HuH-7 (cell line): ENCODE results near the gene ATP5F1D.

Experiments used
- DNase-seq: peaks from one replicate; pipeline ENCODE4 v3.0.0; 2011; ENCODE audit warnings: low spot score

Gene ATP5F1D

DNA sequence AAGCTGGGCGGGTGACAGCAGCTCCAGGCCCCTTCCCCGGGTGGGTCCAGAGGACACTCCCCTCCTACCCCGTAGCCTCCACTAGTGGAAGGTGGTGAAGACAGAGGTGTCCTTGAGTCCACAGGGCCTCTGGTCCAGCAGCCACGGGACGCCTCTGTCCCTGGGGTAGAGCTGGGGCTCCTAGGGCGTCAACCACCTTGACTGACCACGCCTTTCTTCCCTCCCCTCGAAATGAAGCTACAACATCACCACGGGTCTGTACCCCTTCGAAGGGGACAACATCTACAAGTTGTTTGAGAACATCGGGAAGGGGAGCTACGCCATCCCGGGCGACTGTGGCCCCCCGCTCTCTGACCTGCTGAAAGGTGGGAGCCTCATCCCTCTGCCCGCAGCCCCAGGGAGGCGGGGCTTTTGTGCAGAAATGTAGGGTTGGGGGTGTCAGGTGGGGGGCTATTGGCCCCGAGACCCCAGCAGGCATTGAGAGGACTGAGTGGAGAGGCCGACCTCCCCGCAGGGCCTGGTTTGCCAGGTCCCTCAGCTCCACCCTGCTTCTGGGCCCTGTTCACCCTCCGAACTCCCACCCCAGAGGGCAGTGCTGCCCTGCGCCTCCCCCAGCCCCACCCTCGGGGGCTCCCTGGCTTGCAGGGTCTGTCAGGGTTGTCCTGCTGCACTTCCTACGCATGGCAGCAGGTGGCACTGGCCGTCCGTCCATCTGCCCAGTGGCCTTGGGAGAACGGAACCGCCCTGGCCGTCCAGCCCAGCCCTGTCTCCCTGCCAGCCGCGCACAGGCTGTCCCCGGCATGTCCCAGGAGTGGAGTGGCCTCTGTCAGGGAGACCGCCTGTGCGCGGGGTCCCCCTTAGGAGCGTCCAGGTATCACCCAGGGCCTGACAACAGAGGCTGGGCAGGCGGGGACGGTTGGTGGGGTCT, 20.3 kb upstream of the ATP5F1D start:
- DNase-seq: no peak

DNA sequence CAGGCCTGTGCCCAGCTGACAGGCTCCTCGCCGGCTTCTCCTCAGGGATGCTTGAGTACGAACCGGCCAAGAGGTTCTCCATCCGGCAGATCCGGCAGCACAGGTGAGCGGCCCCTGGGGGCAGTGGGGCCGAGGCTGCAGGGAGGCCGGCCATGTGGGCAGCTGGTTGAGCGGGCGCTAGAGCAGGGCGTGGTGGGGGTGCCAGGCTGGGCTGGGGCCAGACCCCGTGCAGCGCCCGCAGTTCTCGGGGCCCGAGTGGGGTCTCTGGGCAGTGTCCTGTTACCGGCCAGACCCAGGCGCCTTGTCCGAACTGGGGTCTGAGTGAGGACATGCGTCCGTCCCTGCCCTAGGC, 19.7 kb upstream of the ATP5F1D start:
- no peak for DNase-seq

DNA sequence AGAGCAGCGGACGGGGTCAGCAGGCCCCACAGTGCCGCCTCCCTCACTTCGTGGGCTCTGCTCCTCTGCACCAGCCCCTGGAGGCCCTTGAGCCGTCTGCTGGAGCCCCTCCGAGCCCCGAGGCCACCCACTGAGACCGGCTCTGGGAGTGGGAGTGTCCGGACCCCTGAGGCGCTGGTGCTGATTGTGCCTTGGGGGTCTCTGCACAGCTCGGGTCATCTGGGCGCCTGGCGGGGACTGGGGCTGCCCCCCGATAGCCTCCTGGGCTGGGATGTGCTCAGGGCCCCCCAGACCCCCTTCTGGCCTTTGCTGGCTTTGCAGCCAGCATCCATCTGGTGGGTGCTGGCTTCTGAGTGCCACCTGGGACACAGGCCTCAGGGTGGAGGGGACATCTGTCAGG, 19.2 kb upstream of the ATP5F1D start:
- no peak for DNase-seq

DNA sequence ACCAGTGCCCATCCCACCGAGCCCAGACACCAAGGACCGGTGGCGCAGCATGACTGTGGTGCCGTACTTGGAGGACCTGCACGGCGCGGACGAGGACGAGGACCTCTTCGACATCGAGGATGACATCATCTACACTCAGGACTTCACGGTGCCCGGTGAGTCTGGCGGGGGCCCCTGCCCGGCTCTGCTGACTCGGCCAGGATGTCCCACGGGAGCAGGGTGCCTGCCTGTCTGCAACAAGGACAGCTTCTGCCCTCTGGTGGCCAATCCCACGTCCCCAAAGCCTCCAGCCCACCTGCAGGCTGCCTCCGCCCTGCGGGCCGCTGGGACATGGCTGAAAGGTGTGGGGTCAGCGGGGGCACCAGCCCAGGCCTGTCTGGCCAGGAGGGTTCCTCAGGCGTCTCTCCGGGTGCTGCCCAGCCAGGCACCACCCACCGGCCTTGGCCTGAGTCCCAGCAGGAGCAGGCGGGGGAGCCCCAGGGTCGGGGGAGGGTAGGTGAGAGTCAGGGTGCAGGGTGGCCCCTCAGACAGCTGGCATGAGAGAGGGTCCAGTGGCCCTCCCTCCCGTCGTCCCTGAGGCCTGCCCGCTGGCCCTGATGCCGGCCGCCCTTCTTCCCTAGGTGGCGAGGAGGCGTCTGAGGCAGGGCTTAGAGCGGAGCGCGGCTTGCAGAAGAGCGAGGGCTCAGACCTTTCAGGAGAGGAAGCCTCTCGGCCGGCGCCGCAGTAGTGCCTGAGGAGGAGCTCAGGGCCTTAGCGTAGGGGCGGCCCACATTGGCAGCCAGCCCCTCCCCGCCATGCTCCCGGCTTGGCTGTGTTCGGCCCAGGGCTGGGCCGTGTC, 18.3 kb upstream of the ATP5F1D start:
- no peak for DNase-seq

DNA sequence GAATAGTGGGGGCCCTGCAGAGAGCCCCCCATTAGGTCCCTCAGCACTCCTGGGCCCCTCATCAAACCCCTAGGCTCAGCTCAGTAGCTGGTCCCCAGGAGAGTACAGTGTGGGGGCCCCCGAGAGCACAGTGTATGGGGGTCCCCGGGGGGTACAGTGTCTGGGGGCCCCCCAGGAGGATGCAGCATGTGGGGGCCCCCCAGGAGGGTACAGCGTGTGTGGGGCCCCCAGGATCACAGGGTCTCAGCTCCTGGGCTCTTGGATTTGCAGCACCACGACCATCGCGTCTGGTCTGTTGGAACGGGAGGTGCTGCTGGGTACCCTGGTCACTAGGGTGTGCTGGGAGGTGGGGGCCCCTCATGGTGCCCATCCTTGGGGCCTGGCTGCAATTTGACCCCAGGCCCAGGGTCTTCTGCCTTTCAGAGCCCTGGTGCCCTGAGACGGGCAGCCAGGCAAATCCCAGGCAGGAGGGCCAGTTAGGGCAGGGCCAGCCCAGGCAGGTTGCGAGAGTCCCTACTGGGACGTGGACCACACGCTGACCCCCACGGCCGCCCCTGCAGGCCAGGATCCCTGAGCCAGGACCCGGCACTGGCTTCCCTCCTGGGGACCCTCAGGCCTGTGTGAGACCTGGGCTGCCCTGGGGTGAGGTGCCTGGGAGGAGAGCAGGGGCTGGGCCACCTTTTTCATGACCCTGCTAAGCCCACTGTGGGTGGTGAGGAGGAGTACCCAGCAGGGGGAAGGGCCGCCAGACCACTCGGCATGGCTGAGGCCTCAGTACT, 17.3 kb upstream of the ATP5F1D start:
- no peak for DNase-seq

DNA sequence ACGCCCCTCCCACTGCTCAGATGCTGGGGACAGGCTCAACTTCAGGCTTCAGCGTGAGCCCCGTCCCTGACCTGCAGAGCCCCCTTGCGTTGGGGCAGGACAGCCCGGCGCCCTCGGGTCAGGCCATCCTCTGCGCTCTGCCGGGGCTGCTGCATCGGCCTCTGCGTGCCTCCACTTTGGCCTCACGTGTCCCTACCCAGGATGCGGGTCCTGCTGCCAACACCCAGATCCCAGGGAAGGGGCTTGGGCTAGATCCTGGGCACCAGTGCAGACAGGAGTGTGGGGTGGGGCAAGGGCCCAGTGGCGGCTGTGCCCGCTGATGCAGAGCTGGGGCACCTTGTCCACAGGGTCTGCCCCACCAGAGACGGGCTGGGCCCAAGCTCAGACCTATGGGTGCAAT, 16.7 kb upstream of the ATP5F1D start:
- DNase-seq: no peak

DNA sequence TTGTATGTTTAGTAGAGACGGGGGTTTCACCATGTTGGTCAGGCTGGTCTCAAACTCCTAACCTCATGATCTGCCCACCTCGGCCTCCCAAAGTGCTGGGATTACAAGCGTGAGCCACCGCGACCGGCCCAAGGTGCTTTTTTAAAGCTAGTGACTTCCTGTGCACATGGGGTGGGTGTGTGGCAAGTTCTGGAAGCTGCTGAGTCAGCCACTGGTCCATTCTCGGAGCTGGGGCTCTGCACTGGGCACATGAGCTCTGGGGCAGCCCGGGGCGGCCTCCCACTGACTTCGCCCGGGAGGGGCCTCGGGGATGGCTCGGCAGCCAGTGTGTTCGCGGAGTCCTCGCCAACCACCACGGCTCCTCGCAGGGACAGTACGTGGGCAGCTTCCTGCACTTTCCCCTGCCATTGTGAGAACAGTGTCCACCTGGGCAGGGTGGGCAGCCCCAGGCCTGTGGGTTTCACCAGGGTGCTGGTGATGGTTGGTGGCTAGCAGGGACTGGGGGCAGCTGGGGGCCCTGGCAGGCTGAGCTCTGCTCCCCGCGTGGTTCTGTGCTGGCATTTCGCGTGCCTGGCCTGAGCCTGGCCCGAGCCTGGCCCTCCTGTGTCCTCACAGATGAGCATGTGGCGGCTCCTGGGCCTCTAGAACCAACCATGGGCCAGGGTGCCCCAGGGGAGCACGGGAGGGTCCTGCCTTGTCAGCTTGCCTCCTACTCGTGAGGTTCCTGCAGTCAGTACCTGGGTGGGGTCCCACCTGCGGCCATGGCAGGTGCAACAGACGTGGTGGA, 15.9 kb upstream of the ATP5F1D start:
- DNase-seq: no peak

DNA sequence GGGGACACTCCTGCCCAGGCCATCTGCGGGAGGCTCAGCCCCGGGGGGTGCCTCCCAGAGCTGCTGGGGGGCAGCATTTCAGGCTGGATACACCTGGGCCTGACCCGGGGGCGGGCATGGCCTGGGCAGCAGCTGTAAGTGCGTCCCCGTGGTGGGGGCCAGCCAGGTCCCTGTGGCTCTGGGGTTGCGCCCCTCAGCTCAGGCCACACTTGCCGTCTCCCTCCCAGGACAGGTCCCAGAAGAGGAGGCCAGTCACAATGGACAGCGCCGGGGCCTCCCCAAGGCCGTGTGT, 15.4 kb upstream of the ATP5F1D start:
- DNase-seq: no peak

DNA sequence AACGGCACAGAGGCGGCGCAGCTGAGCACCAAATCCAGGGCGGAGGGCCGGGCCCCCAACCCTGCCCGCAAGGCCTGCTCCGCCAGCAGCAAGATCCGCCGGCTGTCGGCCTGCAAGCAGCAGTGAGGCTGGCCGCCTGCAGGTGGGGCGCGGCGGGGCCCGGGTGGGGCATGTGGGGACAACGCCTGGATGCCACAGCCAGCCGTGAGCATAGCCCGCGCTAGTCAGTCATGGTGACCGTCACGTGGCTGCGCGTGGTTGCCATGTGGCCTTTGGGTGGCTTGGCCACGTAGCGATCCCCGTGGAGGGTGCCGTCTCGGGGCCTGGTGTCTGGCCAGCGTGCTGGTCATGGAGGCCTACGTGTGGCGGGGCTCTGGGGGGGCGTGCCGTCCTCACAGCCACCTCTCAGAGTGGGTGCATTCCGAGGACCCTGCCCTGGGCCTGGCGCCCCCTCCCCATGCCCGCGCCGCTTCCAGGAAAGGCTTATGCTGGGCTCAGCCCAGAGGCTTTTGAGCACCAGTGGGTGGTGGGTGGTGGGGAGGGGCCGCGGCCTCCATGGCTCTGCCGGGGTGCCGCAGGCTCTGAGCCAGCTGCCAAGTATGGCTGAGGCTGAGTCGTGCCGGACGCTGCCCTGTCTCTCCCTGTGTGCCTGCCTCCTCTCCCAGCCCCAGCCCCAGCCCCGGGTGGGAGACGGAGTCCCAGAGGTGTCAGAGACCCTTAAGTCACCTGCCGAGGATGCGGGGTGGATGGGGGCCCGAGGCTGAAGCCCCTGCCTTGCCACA, 14.8 kb upstream of the ATP5F1D start:
- DNase-seq: no peak

DNA sequence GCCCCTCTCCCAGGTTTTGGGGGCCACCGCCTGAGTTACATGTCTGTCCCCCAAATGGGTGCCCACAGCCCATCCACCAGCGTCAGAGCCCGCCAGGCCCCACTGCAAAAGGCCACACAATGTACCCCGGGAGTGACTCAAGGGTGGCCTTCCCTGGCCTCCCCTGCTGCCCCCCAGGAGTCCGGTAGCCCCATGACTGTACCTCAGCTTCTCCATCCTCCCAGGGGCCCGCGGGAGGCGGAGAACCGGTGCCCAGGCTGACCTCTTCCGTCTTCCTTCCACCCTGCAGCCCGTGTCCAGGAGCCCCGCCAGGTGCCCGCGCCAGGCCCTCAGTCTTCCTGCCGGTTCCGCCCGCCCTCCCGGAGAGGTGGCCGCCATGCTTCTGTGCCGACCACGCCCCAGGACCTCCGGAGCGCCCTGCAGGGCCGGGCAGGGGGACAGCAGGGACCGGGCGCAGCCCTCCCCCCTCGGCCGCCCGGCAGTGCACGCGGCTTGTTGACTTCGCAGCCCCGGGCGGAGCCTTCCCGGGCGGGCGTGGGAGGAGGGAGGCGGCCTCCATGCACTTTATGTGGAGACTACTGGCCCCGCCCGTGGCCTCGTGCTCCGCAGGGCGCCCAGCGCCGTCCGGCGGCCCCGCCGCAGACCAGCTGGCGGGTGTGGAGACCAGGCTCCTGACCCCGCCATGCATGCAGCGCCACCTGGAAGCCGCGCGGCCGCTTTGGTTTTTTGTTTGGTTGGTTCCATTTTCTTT, 14.1 kb upstream of the ATP5F1D start:
- DNase-seq: no peak

DNA sequence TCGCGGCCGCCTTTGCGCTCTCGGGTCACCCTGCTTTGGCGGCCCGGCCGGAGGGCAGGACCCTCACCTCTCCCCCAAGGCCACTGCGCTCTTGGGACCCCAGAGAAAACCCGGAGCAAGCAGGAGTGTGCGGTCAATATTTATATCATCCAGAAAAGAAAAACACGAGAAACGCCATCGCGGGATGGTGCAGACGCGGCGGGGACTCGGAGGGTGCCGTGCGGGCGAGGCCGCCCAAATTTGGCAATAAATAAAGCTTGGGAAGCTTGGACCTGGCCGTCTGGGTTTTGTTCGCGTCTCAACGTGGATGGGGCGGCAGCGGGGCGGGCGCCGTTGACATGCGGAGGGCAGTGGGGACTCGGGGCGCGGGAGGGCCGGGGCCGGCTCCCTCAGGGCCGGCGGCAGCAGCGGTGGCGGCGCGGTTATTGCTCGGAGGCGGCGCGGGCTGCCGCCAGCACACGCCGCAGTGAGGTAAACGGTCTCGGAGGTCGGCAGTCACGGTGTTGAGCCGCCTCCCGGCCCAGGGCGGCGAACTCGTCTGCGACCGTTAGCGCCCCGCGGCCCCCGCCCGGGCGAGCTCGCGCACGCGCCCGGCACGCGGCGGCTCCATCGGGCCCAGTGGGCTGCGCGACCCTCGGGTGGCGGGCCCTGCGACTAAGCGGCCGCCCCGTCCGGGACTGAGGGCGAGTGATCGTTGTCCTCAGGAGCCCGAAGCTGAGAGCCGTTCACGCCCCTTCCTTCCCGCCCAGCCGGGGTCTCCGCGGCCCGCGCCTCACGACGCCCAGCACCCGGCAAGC, 13.2 kb upstream of the ATP5F1D start:
- no peak for DNase-seq

DNA sequence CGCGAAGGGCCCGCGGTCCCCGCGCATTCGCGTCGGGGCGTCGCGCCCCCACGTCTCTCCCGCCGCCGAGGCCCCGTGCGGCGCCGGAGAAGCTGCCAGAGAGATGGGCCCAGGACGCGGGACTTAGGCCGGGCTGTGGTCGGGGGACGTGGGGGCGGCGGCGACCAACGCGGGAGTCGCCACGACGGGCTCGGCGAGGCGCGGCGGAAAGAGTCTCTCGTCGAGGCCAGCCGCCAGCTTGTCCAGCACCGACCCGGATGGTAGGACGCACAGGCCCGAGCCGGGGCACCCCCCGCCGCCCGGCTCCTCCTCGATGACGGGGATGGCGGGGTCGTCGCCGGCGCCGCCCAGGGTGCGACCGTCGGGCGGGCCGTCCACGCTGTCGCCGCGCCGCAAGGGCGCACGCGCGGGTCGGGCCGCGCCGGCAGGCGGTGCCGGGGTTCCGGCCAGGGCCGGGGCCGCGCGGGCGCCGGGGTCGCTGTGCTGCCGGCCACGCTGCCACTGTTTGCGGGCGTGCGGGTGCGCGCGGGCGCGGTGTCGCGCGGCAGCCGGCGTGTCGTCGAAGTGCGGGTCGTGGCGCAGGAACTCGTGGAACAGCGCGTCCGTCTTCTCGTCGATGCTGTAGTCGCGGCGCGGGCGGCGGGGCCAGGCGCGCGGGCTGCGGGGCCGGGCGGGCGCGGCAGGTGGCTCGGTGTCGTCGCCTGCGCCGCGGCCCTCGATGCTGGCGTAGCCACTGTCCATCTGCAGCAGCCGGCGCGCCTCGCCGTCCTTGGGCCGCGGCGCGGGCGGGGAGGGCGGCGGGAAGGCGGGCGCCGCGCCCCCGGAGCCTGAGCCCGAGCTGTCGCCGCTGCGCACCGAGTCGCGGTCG, 12.3 kb upstream of the ATP5F1D start:
- no peak for DNase-seq

DNA sequence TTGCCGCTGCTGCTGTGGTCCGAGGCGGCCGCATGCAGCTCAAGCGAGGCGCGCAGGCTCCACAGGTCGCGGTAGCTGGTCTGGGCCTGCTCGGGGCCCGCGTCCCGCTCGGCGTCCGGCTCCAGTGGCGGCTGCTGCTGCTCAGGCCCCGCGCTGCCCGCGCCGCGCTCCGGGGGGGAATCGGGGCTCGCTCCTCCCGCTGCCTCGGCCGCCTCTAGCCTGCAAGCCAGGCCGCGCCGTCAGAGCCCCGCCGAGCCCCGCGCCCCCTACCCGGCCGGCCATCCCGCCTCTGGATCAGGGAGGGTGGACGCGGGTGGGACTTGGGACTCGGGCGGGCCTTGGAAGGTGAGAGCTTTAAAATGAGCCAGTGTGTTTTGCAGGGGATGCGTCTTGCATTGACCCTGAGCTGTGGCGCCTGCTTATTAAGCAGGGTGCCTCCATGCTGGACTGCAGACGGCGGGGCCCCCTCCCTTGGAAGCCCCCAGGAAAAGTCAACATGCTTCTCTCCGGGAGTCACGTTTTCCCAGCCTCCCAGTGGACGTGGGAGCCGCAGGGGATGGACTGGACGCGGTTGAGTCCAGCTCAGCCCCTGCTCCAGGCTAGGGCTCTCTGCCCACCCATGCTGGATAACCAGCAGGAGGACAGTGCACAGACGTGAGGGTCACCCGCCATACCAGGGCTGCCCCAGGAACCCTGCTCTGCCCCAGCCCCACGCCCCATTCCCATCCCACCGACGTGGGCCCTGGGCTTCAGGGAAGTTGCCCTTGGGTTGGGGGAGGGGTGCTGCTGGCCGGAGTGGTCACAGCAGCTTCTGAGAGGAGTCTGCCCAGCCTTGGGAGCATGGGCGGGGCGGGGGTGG, 11.4 kb upstream of the ATP5F1D start:
- DNase-seq: no peak

DNA sequence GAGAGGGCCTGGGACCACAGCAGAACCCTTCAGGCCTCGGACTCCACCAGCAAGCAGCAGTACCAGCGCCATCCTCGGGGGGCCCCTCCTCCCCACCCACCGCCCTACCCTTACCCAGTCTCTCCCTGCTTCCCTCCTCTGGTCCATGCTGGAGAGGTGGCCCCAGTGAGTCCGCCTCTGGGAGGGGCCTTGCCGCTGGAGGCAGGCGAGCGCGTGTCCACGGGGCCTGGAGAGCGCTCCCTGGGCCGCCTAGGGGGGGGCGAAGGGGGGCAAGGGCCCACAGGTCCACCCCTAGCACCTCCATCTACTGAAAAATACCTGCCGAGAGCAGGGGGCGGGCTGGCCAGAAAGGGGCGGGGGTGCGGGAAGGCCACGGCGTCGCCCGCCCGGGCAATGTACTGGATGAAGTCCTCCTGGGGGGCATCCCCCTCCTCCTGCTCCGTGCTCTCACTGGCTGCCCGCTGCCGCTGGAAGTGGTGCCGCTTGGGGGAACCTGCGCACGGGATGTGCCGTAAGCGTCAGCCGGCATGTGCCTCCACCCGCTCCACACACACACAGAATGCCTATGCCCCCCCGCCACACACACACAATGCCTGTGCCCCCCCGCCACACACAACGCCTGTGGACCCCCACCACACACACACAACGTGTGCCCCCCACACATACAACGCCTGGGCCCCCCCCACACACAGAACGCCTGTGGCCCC, 10.6 kb upstream of the ATP5F1D start:
- no peak for DNase-seq

DNA sequence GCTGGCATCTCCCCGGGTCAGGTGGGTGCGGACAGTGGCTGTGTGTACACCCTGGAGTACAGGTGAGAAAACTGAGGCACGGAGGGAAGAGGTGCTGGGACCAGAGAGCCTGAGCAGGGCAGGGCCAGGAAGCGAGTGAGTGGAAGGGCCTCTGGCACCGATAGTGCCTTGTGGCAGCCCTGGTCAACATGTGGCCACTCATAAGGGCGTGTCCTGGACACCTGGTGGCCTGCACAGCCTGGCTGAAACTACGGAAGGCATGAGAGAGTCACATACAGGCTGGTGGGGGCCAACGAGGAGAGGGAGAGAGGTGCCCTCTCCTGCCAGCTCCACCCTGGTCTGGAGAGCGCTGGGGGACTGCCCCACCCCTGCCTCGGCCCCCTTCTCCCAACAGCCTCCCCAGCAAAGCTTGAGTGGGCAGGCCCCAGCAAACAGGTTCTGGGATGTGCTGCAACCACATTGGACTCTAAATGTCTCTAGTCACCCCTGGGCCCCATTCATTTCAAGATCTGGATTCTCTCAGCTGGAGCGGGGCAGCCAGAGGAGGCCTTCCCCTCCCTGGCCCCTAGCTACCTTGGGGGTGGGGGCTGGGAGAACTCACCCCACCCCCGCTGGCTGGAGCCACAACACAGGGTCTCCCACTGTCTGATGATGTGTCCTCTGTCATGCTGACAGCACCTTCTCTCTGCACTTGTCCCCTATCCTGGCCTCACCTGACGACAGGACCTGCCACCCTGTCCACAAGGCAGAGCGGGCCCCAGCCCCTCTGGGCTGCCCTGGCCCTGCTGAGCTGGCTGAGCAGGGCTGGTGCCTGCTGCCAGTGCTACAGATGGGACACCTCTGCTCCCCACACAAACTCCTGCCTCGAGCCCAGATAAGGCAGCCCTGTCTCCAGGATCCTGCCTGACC, 9.6 kb upstream of the ATP5F1D start:
- no peak for DNase-seq

DNA sequence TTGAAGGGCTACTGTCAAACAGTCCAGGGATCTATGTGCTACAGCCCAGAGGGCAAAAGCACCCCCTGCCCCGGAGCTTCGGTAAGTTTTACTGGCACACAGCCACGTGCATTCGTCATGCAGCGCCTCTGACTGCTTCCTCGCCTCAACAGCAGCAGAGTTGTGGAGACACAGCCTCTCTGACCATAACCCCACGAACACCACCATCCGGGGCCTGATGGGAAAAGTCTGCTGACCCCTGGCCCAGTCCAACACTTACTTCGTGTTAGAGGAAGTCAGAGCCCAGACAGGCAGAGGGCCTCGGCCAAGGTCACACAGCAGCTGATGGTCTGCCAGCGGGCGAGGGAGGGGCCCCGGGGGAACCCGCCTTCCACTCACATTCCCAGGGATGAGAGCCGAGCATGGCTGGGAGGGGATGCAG, 8.9 kb upstream of the ATP5F1D start:
- DNase-seq: no peak
